Mesodermal cell (in vitro differentiated cells): ENCODE data around the gene CLEC16A.

ENCODE experiments used
- H3K27ac ChIP-seq: 2 replicates; pipeline ENCODE4 v1.7.0; 2013; ENCODE audit warnings: mild to moderate bottlenecking, low read depth, low read length, moderate library complexity; ENCODE audit not compliant: severe bottlenecking
- H3K36me3 ChIP-seq: 2 replicates; pipeline ENCODE4 v1.7.1; 2013; ENCODE audit warnings: mild to moderate bottlenecking, low read length, moderate library complexity; ENCODE audit not compliant: control insufficient read depth, insufficient read depth
- H3K4me1 ChIP-seq: one replicate; pipeline ENCODE4 v1.7.1; 2013; ENCODE audit warnings: mild to moderate bottlenecking, low read length; ENCODE audit not compliant: insufficient read depth, control insufficient read depth, poor library complexity, severe bottlenecking
- H3K4me3 ChIP-seq: 2 replicates; pipeline ENCODE4 v1.7.0; 2013; ENCODE audit warnings: low read length, control low read depth, mild to moderate bottlenecking; ENCODE audit not compliant: insufficient read depth, poor library complexity, severe bottlenecking; ENCODE audit errors: extremely low read depth
- H3K9me3 ChIP-seq: 2 replicates; pipeline ENCODE4 v1.7.1; 2013; ENCODE audit warnings: mild to moderate bottlenecking, low read length, moderate library complexity; ENCODE audit not compliant: control insufficient read depth
- WGBS, 2 experiments: methylation state at CpG; one replicate each; pipeline ENCODE4 v1.1.5; 2013; ENCODE audit warnings: missing lambda C conversion rate in 2 of 2; ENCODE audit not compliant: insufficient coverage in 2 of 2; 5-methylcytosine and 5-hydroxymethylcytosine counted together

Gene CLEC16A

DNA sequence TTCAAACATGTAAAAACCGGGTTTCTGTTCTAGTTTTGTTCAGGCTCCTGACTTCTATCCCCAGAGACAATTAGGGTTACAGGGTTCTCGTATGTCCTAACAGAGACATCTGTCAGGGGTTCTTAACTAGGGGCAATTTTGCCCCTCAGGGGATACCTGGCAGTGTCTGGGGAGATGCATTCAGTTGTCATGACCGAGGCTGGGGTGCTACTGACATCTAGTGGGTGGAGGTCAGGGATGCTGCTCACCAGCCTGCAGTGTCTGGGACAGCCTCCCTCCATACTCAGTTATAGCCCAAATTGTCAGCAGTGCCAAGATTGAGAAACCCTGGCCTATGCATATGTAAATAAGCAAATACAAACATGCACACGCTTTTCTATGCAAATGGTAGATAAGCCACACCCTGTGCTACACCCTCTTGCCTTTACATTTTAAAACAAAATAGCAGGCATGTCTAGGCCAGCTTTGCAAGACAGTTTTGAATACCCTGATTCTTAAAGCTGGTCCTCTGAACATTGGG lies 37.4 kb downstream of the CLEC16A start:
- Histone ChIP-seq H3K4me1 (no peaks in the 10 kb centered on the region), H3K9me3 (no peaks in the 10 kb centered on the region), H3K27ac (no peak overlapping the region), H3K36me3 (peaks cover 59% of the 10 kb centered on the region), H3K4me3 (no peak overlapping the region)
- WGBS, 2 experiments = 84 to 88% methylated on average over 2 to 3 of the region's 4 CpGs

DNA sequence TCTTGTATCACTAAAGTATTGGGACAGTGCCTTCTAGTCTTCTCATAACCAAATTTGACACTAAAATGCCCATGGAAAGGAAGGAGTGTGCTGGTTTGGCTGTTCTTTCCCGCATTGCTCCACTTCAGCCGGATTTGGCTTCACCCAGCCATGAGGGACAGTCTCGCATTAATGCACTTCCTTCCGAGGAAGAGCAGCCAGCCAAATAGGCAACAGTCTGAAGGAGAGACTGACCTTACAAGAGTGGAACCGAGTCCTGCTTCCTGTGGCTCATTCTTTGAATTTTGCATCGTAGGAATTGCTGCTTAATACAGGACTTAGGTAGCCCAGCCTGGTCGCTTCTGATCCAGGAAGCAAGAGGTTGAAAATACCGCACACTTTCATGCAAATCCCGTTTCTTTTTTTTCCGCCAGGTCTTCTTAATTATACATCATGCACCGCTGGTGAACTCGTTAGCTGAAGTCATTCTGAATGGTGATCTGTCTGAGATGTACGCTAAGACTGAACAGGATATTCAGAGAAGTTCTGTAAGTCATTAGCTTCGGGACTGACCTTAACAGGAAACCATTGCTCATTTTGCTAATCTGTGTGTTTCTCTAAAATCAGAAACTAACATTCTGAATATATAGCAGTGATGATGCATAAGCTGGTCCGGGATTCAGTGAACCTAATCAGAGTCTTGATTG lies 38.2 kb downstream of the CLEC16A start:
- Histone ChIP-seq H3K4me3 (no peak overlapping the region), H3K36me3 (peaks cover 51% of the 10 kb centered on the region), H3K9me3 (no peaks in the 10 kb centered on the region), H3K4me1 (no peaks in the 10 kb centered on the region), H3K27ac (no peak overlapping the region)
- WGBS, 2 experiments = 93 to 96% methylated on average over 13 of the region's 15 CpGs

DNA sequence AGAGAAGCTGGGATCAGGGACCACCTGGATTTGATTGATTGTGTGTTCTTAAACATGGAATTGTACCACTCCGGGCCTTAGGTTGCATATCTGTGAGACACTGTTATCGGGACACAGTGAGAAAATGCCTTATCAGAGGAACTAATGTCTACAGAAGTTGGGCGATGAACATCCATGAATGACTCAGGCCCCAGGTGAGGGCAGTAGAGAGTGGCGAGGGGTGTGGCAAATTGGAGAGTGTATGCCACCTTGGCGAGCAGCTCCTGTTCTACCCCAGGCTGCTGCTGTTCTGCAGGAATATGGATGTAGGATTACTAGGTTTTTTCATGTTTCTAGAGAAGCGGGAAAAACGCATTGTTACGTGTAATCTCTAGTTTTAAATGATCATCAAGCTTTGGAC lies 38.8 kb downstream of the CLEC16A start:
- peaks cover 46% of the 10 kb centered on the region for H3K36me3 ChIP-seq
- 94 to 95% methylated on average over 7 to 8 of the region's 8 CpGs for WGBS, 2 experiments
- no peaks in the 10 kb centered on the region for H3K4me1 ChIP-seq
- no peaks in the 10 kb centered on the region for H3K9me3 ChIP-seq
- H3K4me3 ChIP-seq = no peak overlapping the region
- no peak overlapping the region for H3K27ac ChIP-seq

DNA sequence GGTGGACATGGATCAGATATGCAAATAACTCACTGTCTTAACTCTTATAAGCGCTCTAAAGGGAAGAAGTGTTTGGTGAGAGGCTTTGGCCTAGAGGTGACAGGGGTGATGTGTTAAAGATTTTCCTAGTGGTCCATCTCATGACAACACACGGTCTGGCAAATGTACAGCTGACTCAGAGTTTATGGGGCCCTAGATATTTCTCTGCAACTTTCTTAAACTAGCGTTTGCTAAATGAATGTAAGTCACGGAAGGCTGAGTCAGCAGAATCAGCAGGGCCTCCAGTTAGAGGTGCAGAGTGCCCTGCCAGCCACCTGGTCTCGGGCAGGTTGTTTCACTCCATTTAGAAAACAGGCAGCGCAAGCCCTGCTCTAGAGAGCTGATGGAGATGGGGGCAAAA lies 40.1 kb downstream of the CLEC16A start:
- Histone ChIP-seq H3K27ac (no peak overlapping the region), H3K4me1 (no peaks in the 10 kb centered on the region), H3K9me3 (no peaks in the 10 kb centered on the region), H3K4me3 (no peak overlapping the region), H3K36me3 (peaks cover 39% of the 10 kb centered on the region)
- 95 to 96% methylated on average over 4 to 6 of the region's 6 CpGs for WGBS, 2 experiments

DNA sequence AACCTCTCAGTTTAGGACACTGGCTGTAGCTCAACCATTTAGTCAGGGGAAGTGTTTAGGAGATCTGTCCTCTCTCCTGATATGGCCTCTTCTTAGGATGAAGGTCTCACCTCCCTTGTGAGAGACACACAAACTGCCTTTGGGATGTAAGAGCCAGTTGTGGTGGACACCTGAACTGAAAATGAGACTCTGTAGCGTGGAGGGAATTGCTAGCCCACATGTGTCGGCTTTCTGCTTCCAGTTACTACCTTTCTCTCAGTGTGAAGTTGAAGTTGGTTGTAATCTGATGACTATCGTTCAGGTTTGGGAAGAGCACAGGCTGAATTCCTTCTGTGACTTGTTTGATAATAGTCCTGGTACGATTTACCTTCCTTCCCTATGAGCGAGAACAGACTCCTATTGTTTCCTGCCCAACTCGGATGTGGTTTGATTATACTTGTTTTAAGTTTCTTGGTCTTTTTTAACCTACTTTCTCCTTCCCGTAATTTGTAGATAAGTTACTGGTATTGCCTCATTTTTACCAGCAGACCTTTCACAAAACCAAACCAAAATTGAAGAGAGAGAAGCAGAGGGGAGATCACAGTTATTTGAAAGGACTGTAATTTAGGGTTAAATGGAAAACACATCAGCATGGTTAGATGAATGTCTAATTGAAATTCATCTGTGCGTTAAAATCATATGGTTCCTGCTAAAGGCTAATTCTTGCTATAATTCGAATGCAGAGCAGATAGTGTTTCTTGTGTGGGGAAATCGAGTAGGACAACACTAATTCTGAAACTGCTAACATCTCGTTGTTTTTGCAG lies 43.2 kb downstream of the CLEC16A start:
- Histone ChIP-seq H3K9me3 (no peaks in the 10 kb centered on the region), H3K36me3 (peaks cover 34% of the 10 kb centered on the region), H3K4me3 (no peak overlapping the region), H3K4me1 (peaks cover 11% of the 10 kb centered on the region), H3K27ac (no peak overlapping the region)
- 95 to 100% methylated on average over 5 to 7 of the region's 11 CpGs for WGBS, 2 experiments

DNA sequence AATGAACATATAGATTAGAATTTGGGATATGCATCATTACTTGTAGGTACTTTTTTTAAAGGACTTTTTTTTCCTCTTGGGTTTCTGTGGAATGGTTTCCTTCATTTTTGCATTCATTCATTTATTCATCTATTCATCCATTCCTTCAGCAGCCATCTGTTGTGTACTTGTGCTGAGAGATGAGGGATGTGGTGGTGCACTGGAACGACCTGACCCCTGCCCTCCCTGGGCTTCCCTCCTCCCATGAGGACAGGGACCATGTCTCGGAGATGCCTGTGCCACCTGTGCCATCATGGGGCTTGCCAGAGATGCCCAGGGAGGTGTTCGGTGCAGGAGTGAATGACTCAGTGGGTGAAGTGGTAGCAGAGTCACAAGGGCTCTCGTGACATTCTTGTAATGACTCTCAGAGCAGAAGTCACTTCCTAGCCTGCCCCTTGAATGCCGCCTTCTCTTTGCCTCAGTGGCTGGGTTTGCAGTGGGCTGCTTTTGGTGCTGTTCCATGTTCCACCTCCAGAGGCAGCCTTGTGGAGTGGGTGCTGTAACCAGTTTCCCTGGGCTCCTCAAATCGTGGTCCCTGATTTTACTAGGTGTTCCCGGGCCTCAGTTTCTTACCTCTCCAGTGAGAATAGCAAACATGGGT lies 43.9 kb downstream of the CLEC16A start:
- Histone ChIP-seq H3K9me3 (no peaks in the 10 kb centered on the region), H3K4me3 (no peak overlapping the region), H3K36me3 (peaks cover 27% of the 10 kb centered on the region), H3K27ac (no peak overlapping the region), H3K4me1 (peaks cover 19% of the 10 kb centered on the region)
- WGBS, 2 experiments = 71% methylated on average over 7 of the region's 7 CpGs

DNA sequence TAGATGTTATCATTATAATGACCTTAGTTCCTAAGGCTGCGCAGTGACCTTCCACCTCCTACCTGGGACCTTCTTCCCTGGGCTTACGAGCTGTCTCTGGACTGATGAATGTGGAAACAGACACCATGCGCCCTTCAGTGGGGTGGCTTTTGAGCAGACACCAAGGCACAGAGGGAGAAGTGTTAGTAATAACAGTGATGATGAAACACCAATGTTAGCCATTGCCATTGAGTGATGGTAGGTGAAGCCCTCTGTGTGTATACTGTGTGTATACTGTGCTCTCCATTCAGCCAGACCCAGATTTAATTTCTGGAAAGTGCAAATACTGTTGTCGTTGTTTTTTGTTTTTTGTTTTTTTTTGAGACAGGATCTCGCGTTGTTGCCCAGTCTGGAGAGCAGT lies 44.5 kb downstream of the CLEC16A start:
- no peaks in the 10 kb centered on the region for H3K9me3 ChIP-seq
- peaks cover 23% of the 10 kb centered on the region for H3K4me1 ChIP-seq
- no peak overlapping the region for H3K27ac ChIP-seq
- H3K36me3 ChIP-seq = peaks cover 24% of the 10 kb centered on the region
- 85 to 100% methylated on average over 3 to 5 of the region's 6 CpGs for WGBS, 2 experiments
- no peak overlapping the region for H3K4me3 ChIP-seq

DNA sequence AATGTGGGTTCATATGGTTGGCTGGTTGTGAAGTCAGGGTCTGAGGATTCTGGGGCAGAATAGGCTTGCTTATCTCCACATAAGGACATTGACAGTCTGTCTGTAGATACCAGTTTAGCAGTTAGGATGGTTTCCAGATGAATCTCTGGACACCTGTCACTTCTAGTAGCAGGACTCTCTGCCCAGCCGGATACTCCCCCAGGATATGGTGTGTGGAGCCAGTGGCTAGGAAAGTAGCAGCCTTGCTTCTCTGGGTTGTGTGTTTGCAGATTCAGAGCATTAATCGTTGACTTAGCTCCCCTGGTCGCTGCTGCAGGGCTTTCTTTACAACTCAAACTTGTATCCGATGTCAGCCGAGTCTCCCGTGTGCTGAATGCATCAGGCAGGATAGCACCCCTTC lies 45.2 kb downstream of the CLEC16A start:
- Histone ChIP-seq H3K4me3 (no peak overlapping the region), H3K27ac (no peak overlapping the region), H3K4me1 (peaks cover 23% of the 10 kb centered on the region), H3K9me3 (no peaks in the 10 kb centered on the region), H3K36me3 (peaks cover 26% of the 10 kb centered on the region)
- 88 to 95% methylated on average over 4 to 6 of the region's 6 CpGs for WGBS, 2 experiments

DNA sequence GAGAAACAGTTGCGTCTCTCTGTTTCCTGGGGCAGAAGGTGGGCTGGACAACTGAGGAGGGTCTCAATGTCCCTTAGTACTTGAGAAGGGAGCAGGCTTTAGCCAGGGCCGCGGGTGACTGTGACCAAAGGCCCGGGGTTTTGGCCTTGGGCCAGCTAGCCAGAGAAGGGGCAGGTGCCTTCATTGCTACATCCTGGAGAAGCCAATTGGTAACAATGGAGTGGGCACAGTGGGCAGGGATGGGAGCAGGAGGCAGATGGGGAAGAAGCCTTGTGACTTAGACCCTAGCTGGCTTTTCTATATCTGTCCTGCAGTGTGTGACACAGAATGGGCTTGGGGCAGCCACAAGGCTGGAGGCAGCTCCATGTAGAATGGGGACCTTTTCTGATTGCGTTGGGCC lies 46.0 kb downstream of the CLEC16A start:
- no peaks in the 10 kb centered on the region for H3K9me3 ChIP-seq
- peaks cover 32% of the 10 kb centered on the region for H3K36me3 ChIP-seq
- H3K4me1 ChIP-seq = peaks cover 23% of the 10 kb centered on the region
- H3K27ac ChIP-seq = no peak overlapping the region
- H3K4me3 ChIP-seq = no peak overlapping the region
- WGBS, 2 experiments = 94 to 95% methylated on average over 3 to 5 of the region's 5 CpGs

DNA sequence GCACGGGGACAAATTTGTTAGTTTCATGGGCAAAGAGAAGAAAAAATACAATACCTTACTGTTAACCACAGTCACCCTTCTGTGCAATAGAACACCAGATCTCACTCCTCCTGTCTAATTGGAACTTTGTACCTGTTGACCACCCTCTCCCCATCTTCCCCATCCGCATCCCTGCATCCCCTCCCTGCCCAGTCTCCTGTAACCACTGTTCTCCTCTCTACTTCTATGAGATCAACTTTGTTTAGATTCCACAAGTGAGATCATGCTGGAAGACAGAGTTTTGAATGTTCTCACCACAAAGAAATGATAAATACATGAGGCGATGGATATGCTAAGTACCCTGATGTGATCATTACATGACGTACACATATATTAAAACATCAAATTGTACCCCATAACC lies 47.7 kb downstream of the CLEC16A start:
- H3K27ac ChIP-seq = peak overlapping the region; percentile 83
- 20% methylated on average over 1 of the region's 4 CpGs; no CpG with 5 or more reads in 1 of the 2 experiments for WGBS, 2 experiments

More for the DNA sequence above, 47.7 kb downstream of the CLEC16A start:
- Histone ChIP-seq H3K36me3 (peaks cover 34% of the 10 kb centered on the region), H3K4me3 (no peak overlapping the region), H3K4me1 (peaks cover 23% of the 10 kb centered on the region), H3K9me3 (no peaks in the 10 kb centered on the region)
